OCI-LY3 (cell line): ENCODE results near the gene MFGE8.

ENCODE experiments used
- EZH2phosphoT487 ChIP-seq: fragments of 200-600 bp; shearing (Covaris generic); IDR thresholded peaks from 2 replicates; pipeline ENCODE4 v1.6.1; 2018; ENCODE audit warnings: antibody characterized with exemption, mixed run types, low read depth
- TF ChIP-seq, protein P1 (sequence below): fragments of 200-600, 300-600 bp; sonication (generic); IDR thresholded peaks from 2 replicates; pipeline ENCODE4 v1.5.1; 2014; ENCODE audit warnings: antibody characterized with exemption, low read length, low read depth

DNA sequence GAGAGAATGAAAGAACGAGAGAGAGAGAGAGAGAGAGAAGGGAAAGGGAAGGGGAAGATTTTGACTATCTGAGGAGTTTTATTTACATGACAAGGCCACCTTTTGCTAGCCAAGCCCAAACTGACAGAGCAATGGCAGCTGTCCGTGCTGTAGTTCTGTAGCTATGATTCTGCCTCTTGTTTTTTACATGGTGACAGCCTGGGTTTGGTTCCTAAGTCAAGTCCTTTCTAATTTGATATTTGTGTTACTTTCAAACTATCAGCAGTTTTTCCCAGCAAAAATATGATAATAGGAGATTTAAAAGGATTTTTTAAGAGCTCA, 26.3 kb upstream of the MFGE8 start:
- TF ChIP-seq, protein P1, sequence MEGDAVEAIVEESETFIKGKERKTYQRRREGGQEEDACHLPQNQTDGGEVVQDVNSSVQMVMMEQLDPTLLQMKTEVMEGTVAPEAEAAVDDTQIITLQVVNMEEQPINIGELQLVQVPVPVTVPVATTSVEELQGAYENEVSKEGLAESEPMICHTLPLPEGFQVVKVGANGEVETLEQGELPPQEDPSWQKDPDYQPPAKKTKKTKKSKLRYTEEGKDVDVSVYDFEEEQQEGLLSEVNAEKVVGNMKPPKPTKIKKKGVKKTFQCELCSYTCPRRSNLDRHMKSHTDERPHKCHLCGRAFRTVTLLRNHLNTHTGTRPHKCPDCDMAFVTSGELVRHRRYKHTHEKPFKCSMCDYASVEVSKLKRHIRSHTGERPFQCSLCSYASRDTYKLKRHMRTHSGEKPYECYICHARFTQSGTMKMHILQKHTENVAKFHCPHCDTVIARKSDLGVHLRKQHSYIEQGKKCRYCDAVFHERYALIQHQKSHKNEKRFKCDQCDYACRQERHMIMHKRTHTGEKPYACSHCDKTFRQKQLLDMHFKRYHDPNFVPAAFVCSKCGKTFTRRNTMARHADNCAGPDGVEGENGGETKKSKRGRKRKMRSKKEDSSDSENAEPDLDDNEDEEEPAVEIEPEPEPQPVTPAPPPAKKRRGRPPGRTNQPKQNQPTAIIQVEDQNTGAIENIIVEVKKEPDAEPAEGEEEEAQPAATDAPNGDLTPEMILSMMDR: no peak
- no peak for TF ChIP-seq EZH2phosphoT487
